Stimulated activated naive CD8-positive, alpha-beta T cell treated with anti-CD3 and anti-CD28 coated beads, Interleukin-15, Interleukin-2, amounts not matched to agents 100 ng/mL and 50 ng/mL, for 24 hours (primary cell): ENCODE results near the gene KLF13.
A peak's percentile ranks its signal among the peaks of the same experiment; 100 is the strongest.

Experiments
- H3K27ac Mint-ChIP-seq: one replicate; pipeline ENCODE4 v1.8.0; 2021; ENCODE audit warnings: mild to moderate bottlenecking, mixed read lengths
- H3K27me3 Mint-ChIP-seq: one replicate; pipeline ENCODE4 v1.8.0; 2021; ENCODE audit warnings: mixed read lengths
- H3K36me3 Mint-ChIP-seq: one replicate; pipeline ENCODE4 v1.8.0; 2021; ENCODE audit warnings: low read depth, mixed read lengths
- H3K4me1 Mint-ChIP-seq: one replicate; pipeline ENCODE4 v1.8.0; 2021; ENCODE audit warnings: low read depth, mixed read lengths
- H3K4me3 Mint-ChIP-seq: one replicate; pipeline ENCODE4 v1.8.0; 2021; ENCODE audit warnings: mild to moderate bottlenecking, mixed read lengths
- H3K9me3 Mint-ChIP-seq: one replicate; pipeline ENCODE4 v1.8.0; 2021; ENCODE audit warnings: mixed read lengths

The KLF13 gene

GRCh38 chr15:31340592-31340991 lies 14.0 kb downstream of the KLF13 start:
- peak overlapping the region; percentile 80 for H3K27ac Mint-ChIP-seq
- H3K27me3 Mint-ChIP-seq: no peaks in the 10 kb centered on the region
- no peak overlapping the region for H3K4me3 Mint-ChIP-seq
- peaks cover 98% of the 10 kb centered on the region for H3K4me1 Mint-ChIP-seq
- no peaks in the 10 kb centered on the region for H3K9me3 Mint-ChIP-seq
- no peaks in the 10 kb centered on the region for H3K36me3 Mint-ChIP-seq

GRCh38 chr15:31341071-31341470 lies 14.4 kb downstream of the KLF13 start:
- Mint-ChIP-seq H3K27ac (peak overlapping the region; percentile 80), H3K4me1 (peaks cover 98% of the 10 kb centered on the region), H3K4me3 (peak overlapping the region; percentile 27)

GRCh38 chr15:31341496-31342195 lies 15.0 kb downstream of the KLF13 start:
- H3K4me3 Mint-ChIP-seq: no peak overlapping the region

More at GRCh38 chr15:31341071-31341470, 14.4 kb downstream of the KLF13 start:
- no peaks in the 10 kb centered on the region for H3K9me3 Mint-ChIP-seq
- peaks cover 5% of the 10 kb centered on the region for H3K36me3 Mint-ChIP-seq
- no peaks in the 10 kb centered on the region for H3K27me3 Mint-ChIP-seq

GRCh38 chr15:31342381-31342780 lies 15.7 kb downstream of the KLF13 start:
- Mint-ChIP-seq H3K36me3 (peaks cover 11% of the 10 kb centered on the region), H3K4me3 (peak overlapping the region; percentile 62), H3K9me3 (no peaks in the 10 kb centered on the region), H3K27me3 (no peaks in the 10 kb centered on the region), H3K27ac (peak overlapping the region; percentile 80), H3K4me1 (peaks cover 98% of the 10 kb centered on the region)

More at GRCh38 chr15:31341496-31342195, 15.0 kb downstream of the KLF13 start:
- Mint-ChIP-seq H3K4me1 (peaks cover 98% of the 10 kb centered on the region), H3K27ac (peak overlapping the region; percentile 80), H3K27me3 (no peaks in the 10 kb centered on the region), H3K9me3 (no peaks in the 10 kb centered on the region), H3K36me3 (peaks cover 10% of the 10 kb centered on the region)

GRCh38 chr15:31342781-31343626 lies 16.4 kb downstream of the KLF13 start:
- Mint-ChIP-seq H3K27ac (peak overlapping the region; percentile 80), H3K4me3 (peak overlapping the region; percentile 62), H3K36me3 (peaks cover 15% of the 10 kb centered on the region), H3K9me3 (no peaks in the 10 kb centered on the region), H3K4me1 (peaks cover 98% of the 10 kb centered on the region), H3K27me3 (no peaks in the 10 kb centered on the region)

GRCh38 chr15:31343831-31344230 lies 17.2 kb downstream of the KLF13 start:
- Mint-ChIP-seq H3K27ac (peak overlapping the region; percentile 58), H3K36me3 (peaks cover 22% of the 10 kb centered on the region), H3K9me3 (no peaks in the 10 kb centered on the region), H3K4me3 (peak overlapping the region; percentile 32), H3K4me1 (peaks cover 98% of the 10 kb centered on the region), H3K27me3 (no peaks in the 10 kb centered on the region)

DNA sequence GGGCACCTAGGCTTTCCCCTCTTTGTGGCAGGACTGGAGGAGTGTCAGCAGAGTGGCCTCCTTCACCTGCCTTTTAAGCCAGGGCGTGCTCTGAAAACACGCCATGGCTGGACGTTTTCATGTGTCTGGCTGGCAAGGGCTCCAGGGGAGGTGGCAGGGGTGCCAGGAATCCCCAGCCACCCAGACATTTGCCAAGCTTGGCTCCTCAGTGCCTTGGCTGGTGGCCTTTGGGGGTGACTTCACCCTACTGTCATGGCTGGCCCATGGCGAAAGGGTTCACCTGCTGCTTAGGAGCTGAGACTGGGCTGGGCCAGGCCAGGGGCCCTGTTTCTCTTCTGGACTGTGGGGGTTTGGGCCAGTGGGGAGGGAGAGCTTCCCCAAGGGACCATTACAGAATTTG lies 17.6 kb downstream of the KLF13 start:
- H3K9me3 Mint-ChIP-seq: no peaks in the 10 kb centered on the region
- H3K4me1 Mint-ChIP-seq: peaks cover 98% of the 10 kb centered on the region
- no peaks in the 10 kb centered on the region for H3K27me3 Mint-ChIP-seq
- peak overlapping the region; percentile 32 for H3K4me3 Mint-ChIP-seq
- H3K27ac Mint-ChIP-seq: peak overlapping the region; percentile 66
- peaks cover 23% of the 10 kb centered on the region for H3K36me3 Mint-ChIP-seq

GRCh38 chr15:31344823-31345605 lies 18.4 kb downstream of the KLF13 start:
- Mint-ChIP-seq H3K27me3 (no peaks in the 10 kb centered on the region), H3K9me3 (no peaks in the 10 kb centered on the region), H3K4me3 (peak overlapping the region; percentile 93), H3K4me1 (peaks cover 98% of the 10 kb centered on the region), H3K36me3 (peaks cover 31% of the 10 kb centered on the region), H3K27ac (peak overlapping the region; percentile 98)

- Mint-ChIP-seq H3K4me1 (peaks cover 98% of the 10 kb centered on the region), H3K27me3 (no peaks in the 10 kb centered on the region), H3K27ac (peak overlapping the region; percentile 98), H3K36me3 (peaks cover 38% of the 10 kb centered on the region), H3K4me3 (peak overlapping the region; percentile 93), H3K9me3 (no peaks in the 10 kb centered on the region)
These were observed 19.2 kb downstream of the KLF13 start for GRCh38 chr15:31345606-31346366.

DNA sequence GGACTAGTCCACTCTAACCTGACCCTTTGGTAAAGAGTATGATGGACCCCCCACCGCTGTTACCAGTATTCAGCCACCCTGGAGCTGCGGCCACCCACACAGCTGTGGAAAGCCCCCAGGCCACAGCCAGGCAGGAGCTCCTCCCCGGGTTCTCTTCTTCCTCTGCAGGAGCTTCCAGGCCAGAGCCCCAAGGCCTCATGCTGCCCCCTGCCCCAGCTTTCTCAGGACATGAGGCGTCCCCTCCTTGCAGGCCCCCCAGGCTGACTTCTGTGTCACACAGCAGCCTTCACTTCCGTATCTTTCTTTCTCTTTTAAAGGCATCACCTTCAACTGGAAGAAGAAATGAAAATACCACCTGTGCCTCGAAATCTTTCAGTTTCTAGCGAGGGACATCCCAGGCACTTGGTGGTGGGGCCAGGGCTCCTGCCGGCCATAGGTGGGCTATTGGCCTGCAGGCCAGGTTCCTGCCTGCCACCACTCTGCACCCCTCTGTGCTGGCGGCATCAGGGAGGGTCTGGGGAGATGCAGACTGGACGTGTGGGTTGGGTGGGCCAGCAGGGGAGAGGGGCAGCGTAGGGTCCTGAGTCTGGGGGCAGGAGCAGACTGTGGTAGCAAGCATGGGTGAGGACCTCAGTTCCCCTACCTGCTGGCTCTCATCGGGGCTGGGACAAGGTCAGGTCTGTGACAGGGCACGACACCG lies 19.9 kb downstream of the KLF13 start:
- H3K36me3 Mint-ChIP-seq: peaks cover 44% of the 10 kb centered on the region
- peak overlapping the region; percentile 93 for H3K4me3 Mint-ChIP-seq

DNA sequence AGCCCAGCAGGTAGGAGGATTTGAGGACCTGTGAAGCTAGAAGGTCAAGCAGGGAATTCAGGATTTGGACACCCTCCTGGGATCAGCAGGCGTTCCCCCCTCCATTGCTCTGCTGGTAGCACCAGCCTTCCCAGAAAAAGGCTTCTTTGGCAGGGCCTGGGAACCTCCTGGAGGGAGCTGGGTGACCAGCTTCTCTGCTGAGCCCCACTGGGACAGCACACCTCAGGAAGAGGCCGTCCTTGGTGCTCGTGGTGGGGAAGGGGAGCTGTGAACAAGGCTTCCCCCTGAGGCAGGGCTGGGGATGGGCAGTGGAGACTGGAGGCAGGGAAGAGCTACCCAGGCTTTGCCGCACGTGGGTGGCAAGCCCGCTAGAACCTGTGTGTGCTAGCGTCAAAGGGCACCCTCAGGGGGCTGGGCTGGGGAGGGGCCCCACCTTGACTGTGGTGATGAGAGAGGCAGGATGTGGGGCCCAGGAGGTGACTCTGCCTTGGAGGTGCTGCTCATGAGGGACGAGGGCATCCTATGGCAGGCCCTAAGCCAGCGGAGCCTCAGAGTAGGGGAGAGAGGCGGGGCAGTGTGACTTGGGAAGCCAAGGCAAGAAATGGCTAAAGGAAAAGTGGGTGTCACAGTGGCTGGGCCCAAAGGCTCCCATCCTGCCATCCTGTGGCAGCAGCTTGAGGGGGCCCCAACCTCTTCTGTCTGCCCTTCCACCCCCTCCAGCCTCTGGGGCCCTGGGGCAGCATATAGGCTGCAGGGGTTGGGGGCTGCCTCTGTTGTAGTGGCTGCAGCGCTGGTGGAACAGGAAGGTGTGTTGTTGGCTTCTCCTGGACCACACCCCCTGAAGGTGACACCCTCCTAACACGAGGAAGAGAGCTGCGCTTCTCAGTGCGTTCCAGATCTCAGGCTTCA lies 20.7 kb downstream of the KLF13 start:
- Mint-ChIP-seq H3K4me3 (peak overlapping the region; percentile 93), H3K27me3 (no peaks in the 10 kb centered on the region), H3K4me1 (peaks cover 98% of the 10 kb centered on the region), H3K9me3 (no peaks in the 10 kb centered on the region), H3K36me3 (peaks cover 44% of the 10 kb centered on the region), H3K27ac (peak overlapping the region; percentile 98)

More for the DNA sequence above, 19.9 kb downstream of the KLF13 start:
- H3K9me3 Mint-ChIP-seq: no peaks in the 10 kb centered on the region
- peaks cover 98% of the 10 kb centered on the region for H3K4me1 Mint-ChIP-seq
- peak overlapping the region; percentile 98 for H3K27ac Mint-ChIP-seq
- no peaks in the 10 kb centered on the region for H3K27me3 Mint-ChIP-seq

GRCh38 chr15:31347981-31348803 lies 21.6 kb downstream of the KLF13 start:
- Mint-ChIP-seq H3K4me1 (peaks cover 98% of the 10 kb centered on the region), H3K9me3 (no peaks in the 10 kb centered on the region), H3K4me3 (peak overlapping the region; percentile 93), H3K36me3 (peaks cover 44% of the 10 kb centered on the region), H3K27me3 (no peaks in the 10 kb centered on the region), H3K27ac (peak overlapping the region; percentile 98)
